ENCODE results near the gene IGF2.
A peak's percentile ranks its signal among the peaks of the same experiment; 100 is the strongest.

Gene IGF2

GRCh38 chr11:2157294-2158040 lies 18.3 kb upstream of the IGF2 start:
- no peak for DNase-seq (ENCODE audit: low spot score)
- no peak for TF ChIP-seq CTCF (IDR thresholded peaks at IDR 0.05; ENCODE audit: extremely low read depth, missing control alignments)

- peak; percentile 72 for TF ChIP-seq CTCF (IDR thresholded peaks at IDR 0.05; ENCODE audit: extremely low read depth, missing control alignments)
These were observed 17.4 kb upstream of the IGF2 start for GRCh38 chr11:2156416-2157182.

GRCh38 chr11:2155511-2155910 lies 16.3 kb upstream of the IGF2 start:
- TF ChIP-seq CTCF (IDR thresholded peaks at IDR 0.05; ENCODE audit: extremely low read depth, missing control alignments): no peak
- no peak for DNase-seq (ENCODE audit: low spot score)

More at GRCh38 chr11:2156416-2157182, 17.4 kb upstream of the IGF2 start:
- peak; percentile 88 for DNase-seq (ENCODE audit: low spot score)

- no peak for TF ChIP-seq CTCF (IDR thresholded peaks at IDR 0.05; ENCODE audit: extremely low read depth, missing control alignments)
- no peak for DNase-seq (ENCODE audit: low spot score)
These were observed 15.7 kb upstream of the IGF2 start for GRCh38 chr11:2154889-2155288.

GRCh38 chr11:2154195-2154585 lies 15.0 kb upstream of the IGF2 start:
- no peak for TF ChIP-seq CTCF (IDR thresholded peaks at IDR 0.05; ENCODE audit: extremely low read depth, missing control alignments)
- DNase-seq (ENCODE audit: low spot score): no peak

GRCh38 chr11:2153581-2154194 lies 14.5 kb upstream of the IGF2 start:
- DNase-seq (ENCODE audit: low spot score): no peak
- no peak for TF ChIP-seq CTCF (IDR thresholded peaks at IDR 0.05; ENCODE audit: extremely low read depth, missing control alignments)
